ENCODE data around the gene CYP21A2.
"Not testable (repeated sequence)": the region's sequence is repeated elsewhere in the genome, so short reads cannot be mapped to it uniquely, and the experiment has no call there.

Gene CYP21A2

GRCh38 chr6:32057966-32058365 lies 19.8 kb downstream of the CYP21A2 start:
- Histone ChIP-seq H3K4me3 (ENCODE audit: low read depth in 1 of 2, low read length in 2 of 2) (no peak overlapping the region), H3K4me1 (ENCODE audit: control insufficient read depth in 1 of 2, insufficient read depth in 2 of 2, low read length in 2 of 2) (no peaks in the 10 kb centered on the region), H3K36me3 (ENCODE audit: control insufficient read depth in 1 of 2, insufficient read depth in 2 of 2, low read length in 2 of 2) (peaks cover 7 to 10% of the 10 kb centered on the region in 2 donors), H3K9me3 (ENCODE audit: control insufficient read depth in 1 of 2, low read length in 2 of 2) (no peaks in the 10 kb centered on the region), H3K27ac (ENCODE audit: low read length) (no peak overlapping the region), H3K27me3 (ENCODE audit: low read depth, low read length) (no peaks in the 10 kb centered on the region)

GRCh38 chr6:32058511-32058963 lies 20.3 kb downstream of the CYP21A2 start:
- Histone ChIP-seq H3K9me3 (ENCODE audit: control insufficient read depth in 1 of 2, low read length in 2 of 2) (no peaks in the 10 kb centered on the region), H3K36me3 (ENCODE audit: control insufficient read depth in 1 of 2, insufficient read depth in 2 of 2, low read length in 2 of 2) (peaks cover 7 to 10% of the 10 kb centered on the region in 2 donors), H3K27ac (ENCODE audit: low read length) (no peak overlapping the region), H3K4me1 (ENCODE audit: control insufficient read depth in 1 of 2, insufficient read depth in 2 of 2, low read length in 2 of 2) (no peaks in the 10 kb centered on the region), H3K4me3 (ENCODE audit: low read depth in 1 of 2, low read length in 2 of 2) (no peak overlapping the region), H3K27me3 (ENCODE audit: low read depth, low read length) (no peaks in the 10 kb centered on the region)

- no peaks in the 10 kb centered on the region for H3K9me3 ChIP-seq (ENCODE audit: control insufficient read depth in 1 of 2, low read length in 2 of 2)
- H3K4me3 ChIP-seq (ENCODE audit: low read depth in 1 of 2, low read length in 2 of 2), result no peak overlapping the region
- H3K4me1 ChIP-seq (ENCODE audit: control insufficient read depth in 1 of 2, insufficient read depth in 2 of 2, low read length in 2 of 2), result no peaks in the 10 kb centered on the region
- peaks cover 14% of the 10 kb centered on the region in 2 donors for H3K36me3 ChIP-seq (ENCODE audit: control insufficient read depth in 1 of 2, insufficient read depth in 2 of 2, low read length in 2 of 2)
- H3K27ac ChIP-seq (ENCODE audit: low read length), result no peak overlapping the region
- H3K27me3 ChIP-seq (ENCODE audit: low read depth, low read length), result no peaks in the 10 kb centered on the region
These were observed 22.9 kb downstream of the CYP21A2 start for GRCh38 chr6:32060966-32061655.

GRCh38 chr6:32064706-32065105 lies 26.5 kb downstream of the CYP21A2 start:
- peaks cover 12 to 19% of the 10 kb centered on the region in 2 donors for H3K36me3 ChIP-seq (ENCODE audit: control insufficient read depth in 1 of 2, insufficient read depth in 2 of 2, low read length in 2 of 2)

GRCh38 chr6:32067521-32067920 lies 29.3 kb downstream of the CYP21A2 start:
- not testable (repeated sequence) for H3K4me1 ChIP-seq (ENCODE audit: control insufficient read depth in 1 of 2, insufficient read depth in 2 of 2, low read length in 2 of 2); H3K27ac ChIP-seq (ENCODE audit: low read length); H3K9me3 ChIP-seq (ENCODE audit: control insufficient read depth in 1 of 2, low read length in 2 of 2); H3K27me3 ChIP-seq (ENCODE audit: low read depth, low read length); H3K4me3 ChIP-seq (ENCODE audit: low read depth in 1 of 2, low read length in 2 of 2)
- H3K36me3 ChIP-seq (ENCODE audit: control insufficient read depth in 1 of 2, insufficient read depth in 2 of 2, low read length in 2 of 2), result peaks cover 12 to 21% of the 10 kb centered on the region in 2 donors

More at GRCh38 chr6:32064706-32065105, 26.5 kb downstream of the CYP21A2 start:
- Histone ChIP-seq H3K9me3 (ENCODE audit: control insufficient read depth in 1 of 2, low read length in 2 of 2) (no peaks in the 10 kb centered on the region), H3K27ac (ENCODE audit: low read length) (no peak overlapping the region), H3K4me1 (ENCODE audit: control insufficient read depth in 1 of 2, insufficient read depth in 2 of 2, low read length in 2 of 2) (no peaks in the 10 kb centered on the region), H3K27me3 (ENCODE audit: low read depth, low read length) (no peaks in the 10 kb centered on the region), H3K4me3 (ENCODE audit: low read depth in 1 of 2, low read length in 2 of 2) (no peak overlapping the region)

- not testable (repeated sequence) for H3K27me3 ChIP-seq (ENCODE audit: low read depth, low read length); H3K4me3 ChIP-seq (ENCODE audit: low read depth in 1 of 2, low read length in 2 of 2); H3K4me1 ChIP-seq (ENCODE audit: control insufficient read depth in 1 of 2, insufficient read depth in 2 of 2, low read length in 2 of 2); H3K9me3 ChIP-seq (ENCODE audit: control insufficient read depth in 1 of 2, low read length in 2 of 2); H3K27ac ChIP-seq (ENCODE audit: low read length)
- peaks cover 16 to 21% of the 10 kb centered on the region in 2 donors for H3K36me3 ChIP-seq (ENCODE audit: control insufficient read depth in 1 of 2, insufficient read depth in 2 of 2, low read length in 2 of 2)
These were observed 30.1 kb downstream of the CYP21A2 start for GRCh38 chr6:32068315-32068714.

GRCh38 chr6:32068867-32069266 lies 30.7 kb downstream of the CYP21A2 start:
- H3K36me3 ChIP-seq (ENCODE audit: control insufficient read depth in 1 of 2, insufficient read depth in 2 of 2, low read length in 2 of 2), result peaks cover 14 to 21% of the 10 kb centered on the region in 2 donors
- H3K9me3 ChIP-seq (ENCODE audit: control insufficient read depth in 1 of 2, low read length in 2 of 2), result no peaks in the 10 kb centered on the region
- no peak overlapping the region for H3K4me3 ChIP-seq (ENCODE audit: low read depth in 1 of 2, low read length in 2 of 2)
- H3K27me3 ChIP-seq (ENCODE audit: low read depth, low read length), result no peaks in the 10 kb centered on the region
- H3K4me1 ChIP-seq (ENCODE audit: control insufficient read depth in 1 of 2, insufficient read depth in 2 of 2, low read length in 2 of 2), result peaks cover 0 to 6% of the 10 kb centered on the region in 2 donors
- H3K27ac ChIP-seq (ENCODE audit: low read length), result no peak overlapping the region

- Histone ChIP-seq H3K27me3 (ENCODE audit: low read depth, low read length) (no peaks in the 10 kb centered on the region), H3K9me3 (ENCODE audit: control insufficient read depth in 1 of 2, low read length in 2 of 2) (no peaks in the 10 kb centered on the region), H3K27ac (ENCODE audit: low read length) (no peak overlapping the region), H3K4me3 (ENCODE audit: low read depth in 1 of 2, low read length in 2 of 2) (no peak overlapping the region), H3K36me3 (ENCODE audit: control insufficient read depth in 1 of 2, insufficient read depth in 2 of 2, low read length in 2 of 2) (peaks cover 11 to 19% of the 10 kb centered on the region in 2 donors), H3K4me1 (ENCODE audit: control insufficient read depth in 1 of 2, insufficient read depth in 2 of 2, low read length in 2 of 2) (peaks cover 0 to 6% of the 10 kb centered on the region in 2 donors)
These were observed 31.2 kb downstream of the CYP21A2 start for GRCh38 chr6:32069460-32069859.

GRCh38 chr6:32069878-32070515 lies 31.8 kb downstream of the CYP21A2 start:
- Histone ChIP-seq H3K4me1 (ENCODE audit: control insufficient read depth in 1 of 2, insufficient read depth in 2 of 2, low read length in 2 of 2) (peaks cover 0 to 6% of the 10 kb centered on the region in 2 donors), H3K36me3 (ENCODE audit: control insufficient read depth in 1 of 2, insufficient read depth in 2 of 2, low read length in 2 of 2) (peaks cover 9 to 14% of the 10 kb centered on the region in 2 donors), H3K27me3 (ENCODE audit: low read depth, low read length) (no peaks in the 10 kb centered on the region), H3K9me3 (ENCODE audit: control insufficient read depth in 1 of 2, low read length in 2 of 2) (no peaks in the 10 kb centered on the region), H3K27ac (ENCODE audit: low read length) (no peak overlapping the region), H3K4me3 (ENCODE audit: low read depth in 1 of 2, low read length in 2 of 2) (no peak overlapping the region)

GRCh38 chr6:32070814-32071543 lies 32.8 kb downstream of the CYP21A2 start:
- H3K36me3 ChIP-seq (ENCODE audit: control insufficient read depth in 1 of 2, insufficient read depth in 2 of 2, low read length in 2 of 2), result peaks cover 9 to 23% of the 10 kb centered on the region in 2 donors
- no peak overlapping the region for H3K4me3 ChIP-seq (ENCODE audit: low read depth in 1 of 2, low read length in 2 of 2)
- no peaks in the 10 kb centered on the region for H3K27me3 ChIP-seq (ENCODE audit: low read depth, low read length)
- peaks cover 0 to 6% of the 10 kb centered on the region in 2 donors for H3K4me1 ChIP-seq (ENCODE audit: control insufficient read depth in 1 of 2, insufficient read depth in 2 of 2, low read length in 2 of 2)
- peak overlapping the region; percentile 31 for H3K27ac ChIP-seq (ENCODE audit: low read length)
- H3K9me3 ChIP-seq (ENCODE audit: control insufficient read depth in 1 of 2, low read length in 2 of 2), result no peaks in the 10 kb centered on the region

- Histone ChIP-seq H3K4me1 (ENCODE audit: control insufficient read depth in 1 of 2, insufficient read depth in 2 of 2, low read length in 2 of 2) (peaks cover 0 to 6% of the 10 kb centered on the region in 2 donors), H3K36me3 (ENCODE audit: control insufficient read depth in 1 of 2, insufficient read depth in 2 of 2, low read length in 2 of 2) (peaks cover 5 to 23% of the 10 kb centered on the region in 2 donors), H3K27ac (ENCODE audit: low read length) (no peak overlapping the region), H3K4me3 (ENCODE audit: low read depth in 1 of 2, low read length in 2 of 2) (no peak overlapping the region), H3K9me3 (ENCODE audit: control insufficient read depth in 1 of 2, low read length in 2 of 2) (no peaks in the 10 kb centered on the region), H3K27me3 (ENCODE audit: low read depth, low read length) (no peaks in the 10 kb centered on the region)
These were observed 34.9 kb downstream of the CYP21A2 start for GRCh38 chr6:32073101-32073500.
